ENCODE measurements around the gene MROH8.

DNA sequence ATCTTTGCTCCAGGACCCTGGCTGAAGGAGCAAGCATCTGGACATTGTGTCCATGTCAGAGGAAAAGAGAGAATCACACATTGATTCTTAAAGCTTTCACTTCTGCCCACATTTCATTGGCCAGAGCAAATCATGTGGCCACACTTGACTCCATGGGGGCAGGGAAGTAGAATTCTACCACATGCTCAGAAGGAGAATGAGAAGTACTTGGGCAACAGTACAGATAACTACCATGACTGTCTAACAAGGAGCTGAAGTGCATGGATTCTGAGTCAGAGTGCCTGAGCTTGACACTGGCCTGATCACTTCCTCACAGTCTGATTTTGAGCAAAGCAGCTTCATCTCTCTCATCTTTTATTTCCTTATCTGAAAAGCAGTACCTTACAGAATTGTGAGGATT, 43.7 kb upstream of the MROH8 start:
- TF ChIP-seq, protein P1, sequence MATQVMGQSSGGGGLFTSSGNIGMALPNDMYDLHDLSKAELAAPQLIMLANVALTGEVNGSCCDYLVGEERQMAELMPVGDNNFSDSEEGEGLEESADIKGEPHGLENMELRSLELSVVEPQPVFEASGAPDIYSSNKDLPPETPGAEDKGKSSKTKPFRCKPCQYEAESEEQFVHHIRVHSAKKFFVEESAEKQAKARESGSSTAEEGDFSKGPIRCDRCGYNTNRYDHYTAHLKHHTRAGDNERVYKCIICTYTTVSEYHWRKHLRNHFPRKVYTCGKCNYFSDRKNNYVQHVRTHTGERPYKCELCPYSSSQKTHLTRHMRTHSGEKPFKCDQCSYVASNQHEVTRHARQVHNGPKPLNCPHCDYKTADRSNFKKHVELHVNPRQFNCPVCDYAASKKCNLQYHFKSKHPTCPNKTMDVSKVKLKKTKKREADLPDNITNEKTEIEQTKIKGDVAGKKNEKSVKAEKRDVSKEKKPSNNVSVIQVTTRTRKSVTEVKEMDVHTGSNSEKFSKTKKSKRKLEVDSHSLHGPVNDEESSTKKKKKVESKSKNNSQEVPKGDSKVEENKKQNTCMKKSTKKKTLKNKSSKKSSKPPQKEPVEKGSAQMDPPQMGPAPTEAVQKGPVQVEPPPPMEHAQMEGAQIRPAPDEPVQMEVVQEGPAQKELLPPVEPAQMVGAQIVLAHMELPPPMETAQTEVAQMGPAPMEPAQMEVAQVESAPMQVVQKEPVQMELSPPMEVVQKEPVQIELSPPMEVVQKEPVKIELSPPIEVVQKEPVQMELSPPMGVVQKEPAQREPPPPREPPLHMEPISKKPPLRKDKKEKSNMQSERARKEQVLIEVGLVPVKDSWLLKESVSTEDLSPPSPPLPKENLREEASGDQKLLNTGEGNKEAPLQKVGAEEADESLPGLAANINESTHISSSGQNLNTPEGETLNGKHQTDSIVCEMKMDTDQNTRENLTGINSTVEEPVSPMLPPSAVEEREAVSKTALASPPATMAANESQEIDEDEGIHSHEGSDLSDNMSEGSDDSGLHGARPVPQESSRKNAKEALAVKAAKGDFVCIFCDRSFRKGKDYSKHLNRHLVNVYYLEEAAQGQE (IDR thresholded peaks at IDR 0.05; ENCODE audit: insufficient read depth in 1 of 2, low read depth in 2 of 2, low read length in 1 of 2) = no peak
- TF ChIP-seq, protein P2, sequence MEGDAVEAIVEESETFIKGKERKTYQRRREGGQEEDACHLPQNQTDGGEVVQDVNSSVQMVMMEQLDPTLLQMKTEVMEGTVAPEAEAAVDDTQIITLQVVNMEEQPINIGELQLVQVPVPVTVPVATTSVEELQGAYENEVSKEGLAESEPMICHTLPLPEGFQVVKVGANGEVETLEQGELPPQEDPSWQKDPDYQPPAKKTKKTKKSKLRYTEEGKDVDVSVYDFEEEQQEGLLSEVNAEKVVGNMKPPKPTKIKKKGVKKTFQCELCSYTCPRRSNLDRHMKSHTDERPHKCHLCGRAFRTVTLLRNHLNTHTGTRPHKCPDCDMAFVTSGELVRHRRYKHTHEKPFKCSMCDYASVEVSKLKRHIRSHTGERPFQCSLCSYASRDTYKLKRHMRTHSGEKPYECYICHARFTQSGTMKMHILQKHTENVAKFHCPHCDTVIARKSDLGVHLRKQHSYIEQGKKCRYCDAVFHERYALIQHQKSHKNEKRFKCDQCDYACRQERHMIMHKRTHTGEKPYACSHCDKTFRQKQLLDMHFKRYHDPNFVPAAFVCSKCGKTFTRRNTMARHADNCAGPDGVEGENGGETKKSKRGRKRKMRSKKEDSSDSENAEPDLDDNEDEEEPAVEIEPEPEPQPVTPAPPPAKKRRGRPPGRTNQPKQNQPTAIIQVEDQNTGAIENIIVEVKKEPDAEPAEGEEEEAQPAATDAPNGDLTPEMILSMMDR (IDR thresholded peaks at IDR 0.05) = no peak
- TF ChIP-seq POLR2AphosphoS5 (IDR thresholded peaks at IDR 0.05; ENCODE audit: low read depth, low read length) = no peak

All from Panc1 (cell line).